Measurements from ENCODE around the gene JPH4.

DNA sequence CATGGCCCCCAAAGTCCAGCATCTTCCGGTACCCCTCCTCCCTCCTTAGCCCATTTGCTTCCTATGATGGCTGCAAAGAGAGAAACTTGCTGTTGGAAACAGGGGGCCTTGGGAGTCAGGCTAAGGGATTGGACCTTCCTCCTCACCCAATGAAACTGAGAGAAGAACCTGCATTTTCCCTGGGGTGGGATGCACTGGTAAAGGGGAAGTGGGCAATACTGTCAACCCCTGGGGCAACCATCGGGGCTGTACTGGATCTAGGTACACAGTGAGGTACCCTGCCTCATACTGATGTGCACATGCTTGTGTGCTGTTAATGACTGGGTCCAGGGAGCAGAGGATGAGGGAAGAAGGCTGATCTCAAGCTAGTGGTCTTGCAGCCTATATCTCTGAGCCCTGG lies 11.0 kb upstream of the JPH4 start:
- TF ChIP-seq, protein P1, sequence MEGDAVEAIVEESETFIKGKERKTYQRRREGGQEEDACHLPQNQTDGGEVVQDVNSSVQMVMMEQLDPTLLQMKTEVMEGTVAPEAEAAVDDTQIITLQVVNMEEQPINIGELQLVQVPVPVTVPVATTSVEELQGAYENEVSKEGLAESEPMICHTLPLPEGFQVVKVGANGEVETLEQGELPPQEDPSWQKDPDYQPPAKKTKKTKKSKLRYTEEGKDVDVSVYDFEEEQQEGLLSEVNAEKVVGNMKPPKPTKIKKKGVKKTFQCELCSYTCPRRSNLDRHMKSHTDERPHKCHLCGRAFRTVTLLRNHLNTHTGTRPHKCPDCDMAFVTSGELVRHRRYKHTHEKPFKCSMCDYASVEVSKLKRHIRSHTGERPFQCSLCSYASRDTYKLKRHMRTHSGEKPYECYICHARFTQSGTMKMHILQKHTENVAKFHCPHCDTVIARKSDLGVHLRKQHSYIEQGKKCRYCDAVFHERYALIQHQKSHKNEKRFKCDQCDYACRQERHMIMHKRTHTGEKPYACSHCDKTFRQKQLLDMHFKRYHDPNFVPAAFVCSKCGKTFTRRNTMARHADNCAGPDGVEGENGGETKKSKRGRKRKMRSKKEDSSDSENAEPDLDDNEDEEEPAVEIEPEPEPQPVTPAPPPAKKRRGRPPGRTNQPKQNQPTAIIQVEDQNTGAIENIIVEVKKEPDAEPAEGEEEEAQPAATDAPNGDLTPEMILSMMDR (IDR thresholded peaks at IDR 0.05): no peak
- no peak for TF ChIP-seq POLR2A (IDR thresholded peaks at IDR 0.05)
